ENCODE measurements around the gene WDR90.

GRCh38 chr16:692356-693108 is 43.4 kb downstream of the WDR90 start:
- TF ChIP-seq CTCF (IDR thresholded peaks at IDR 0.05) = no peak
- no peak for TF ChIP-seq POLR2A (IDR thresholded peaks at IDR 0.05)

Measured in body of pancreas (tissue), 4 donors.